D721Med (cell line): Measurements from ENCODE around the gene ASCC2.
A peak's percentile ranks its signal among the peaks of the same experiment; 100 is the strongest.

Experiments
- DNase-seq: peaks from one replicate; pipeline ENCODE4 v3.0.0; 2011; ENCODE audit warnings: low spot score; ENCODE audit not compliant: insufficient read length
- FAIRE-seq: peaks from 2 replicates; lab custom pipeline; 2011; peaks lifted over from hg19 to GRCh38; lab: Jason Lieb, UNC
- TF ChIP-seq, protein P1 (sequence below): IDR thresholded peaks from 2 replicates; pipeline ENCODE4 v1.5.1; 2012; ENCODE audit warnings: mild to moderate bottlenecking, control low read depth; ENCODE audit not compliant: insufficient read depth; ENCODE audit errors: missing control alignments

ASCC2 gene

GRCh38 chr22:29837741-29838598 is at the start of gene ASCC2:
Gene ASCC2 (minus strand): TSS chr22:29838274. CDS start chr22:29832325, 5,949 bp downstream.
- no peak for FAIRE-seq
- TF ChIP-seq, protein P1, sequence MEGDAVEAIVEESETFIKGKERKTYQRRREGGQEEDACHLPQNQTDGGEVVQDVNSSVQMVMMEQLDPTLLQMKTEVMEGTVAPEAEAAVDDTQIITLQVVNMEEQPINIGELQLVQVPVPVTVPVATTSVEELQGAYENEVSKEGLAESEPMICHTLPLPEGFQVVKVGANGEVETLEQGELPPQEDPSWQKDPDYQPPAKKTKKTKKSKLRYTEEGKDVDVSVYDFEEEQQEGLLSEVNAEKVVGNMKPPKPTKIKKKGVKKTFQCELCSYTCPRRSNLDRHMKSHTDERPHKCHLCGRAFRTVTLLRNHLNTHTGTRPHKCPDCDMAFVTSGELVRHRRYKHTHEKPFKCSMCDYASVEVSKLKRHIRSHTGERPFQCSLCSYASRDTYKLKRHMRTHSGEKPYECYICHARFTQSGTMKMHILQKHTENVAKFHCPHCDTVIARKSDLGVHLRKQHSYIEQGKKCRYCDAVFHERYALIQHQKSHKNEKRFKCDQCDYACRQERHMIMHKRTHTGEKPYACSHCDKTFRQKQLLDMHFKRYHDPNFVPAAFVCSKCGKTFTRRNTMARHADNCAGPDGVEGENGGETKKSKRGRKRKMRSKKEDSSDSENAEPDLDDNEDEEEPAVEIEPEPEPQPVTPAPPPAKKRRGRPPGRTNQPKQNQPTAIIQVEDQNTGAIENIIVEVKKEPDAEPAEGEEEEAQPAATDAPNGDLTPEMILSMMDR: no peak
- peak; percentile 52 for DNase-seq

DNA sequence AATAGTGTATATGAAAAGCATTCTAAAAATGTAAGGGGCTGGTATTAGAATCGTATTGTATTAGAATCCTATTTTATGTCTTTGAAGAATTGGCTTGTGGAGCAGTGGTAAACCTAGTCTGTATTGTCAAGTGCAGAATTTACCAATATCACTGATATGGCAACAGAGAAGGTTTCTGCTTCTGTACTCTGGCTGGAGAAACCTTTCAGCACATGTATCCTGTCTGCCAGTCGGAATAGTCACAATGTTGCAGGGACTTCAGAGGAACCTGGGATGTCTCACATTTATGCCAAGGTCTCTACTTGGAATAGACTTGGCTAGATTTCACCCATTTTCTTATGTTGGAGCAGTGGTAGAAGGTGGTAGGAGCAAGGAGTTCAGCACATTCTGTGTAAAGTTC is 49.3 kb upstream of the ASCC2 start:
- DNase-seq (no peak), FAIRE-seq (no peak)
- TF ChIP-seq, protein P1: no peak

DNA sequence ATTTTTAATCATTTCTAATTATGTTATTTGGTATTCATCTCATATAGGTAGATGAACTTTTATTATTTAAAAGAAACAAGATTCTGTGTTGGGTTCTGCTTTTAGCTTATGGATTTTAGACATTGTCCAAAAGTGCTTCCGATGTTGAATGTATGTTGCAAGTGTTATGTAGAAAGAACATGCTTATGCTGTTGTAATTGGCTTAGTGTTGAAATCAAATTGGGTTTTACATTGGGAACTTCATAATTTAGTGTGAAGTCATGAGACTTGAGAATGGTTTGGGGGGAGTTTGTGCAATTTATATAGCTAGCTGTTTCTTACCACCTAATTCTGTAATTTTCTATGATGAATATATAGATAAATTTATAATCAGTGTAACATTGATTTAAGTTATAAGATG is 48.5 kb upstream of the ASCC2 start:
- DNase-seq: no peak
- TF ChIP-seq, protein P1: no peak
- FAIRE-seq: no peak

- TF ChIP-seq, protein P1: no peak
These were observed 47.5 kb upstream of the ASCC2 start for GRCh38 chr22:29885610-29886009.

DNA sequence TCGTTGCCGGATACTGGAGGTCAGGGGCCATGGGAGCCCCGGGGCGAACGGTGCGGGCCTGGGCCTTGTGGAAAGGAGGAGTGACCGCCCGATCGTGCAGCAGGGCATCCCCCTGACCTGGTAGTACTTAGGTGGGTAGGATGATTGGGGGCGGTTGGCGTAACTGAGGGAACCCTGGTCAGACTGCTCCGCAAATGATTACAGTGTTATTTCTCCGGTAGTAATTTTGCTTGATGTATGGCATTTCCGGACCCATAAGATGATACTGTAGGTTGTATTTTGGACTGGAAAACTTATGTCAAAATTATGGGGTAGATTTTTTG is 45.7 kb upstream of the ASCC2 start:
- TF ChIP-seq, protein P1: no peak
- FAIRE-seq: no peak

More at GRCh38 chr22:29885610-29886009, 47.5 kb upstream of the ASCC2 start:
- FAIRE-seq: no peak
- DNase-seq: no peak

DNA sequence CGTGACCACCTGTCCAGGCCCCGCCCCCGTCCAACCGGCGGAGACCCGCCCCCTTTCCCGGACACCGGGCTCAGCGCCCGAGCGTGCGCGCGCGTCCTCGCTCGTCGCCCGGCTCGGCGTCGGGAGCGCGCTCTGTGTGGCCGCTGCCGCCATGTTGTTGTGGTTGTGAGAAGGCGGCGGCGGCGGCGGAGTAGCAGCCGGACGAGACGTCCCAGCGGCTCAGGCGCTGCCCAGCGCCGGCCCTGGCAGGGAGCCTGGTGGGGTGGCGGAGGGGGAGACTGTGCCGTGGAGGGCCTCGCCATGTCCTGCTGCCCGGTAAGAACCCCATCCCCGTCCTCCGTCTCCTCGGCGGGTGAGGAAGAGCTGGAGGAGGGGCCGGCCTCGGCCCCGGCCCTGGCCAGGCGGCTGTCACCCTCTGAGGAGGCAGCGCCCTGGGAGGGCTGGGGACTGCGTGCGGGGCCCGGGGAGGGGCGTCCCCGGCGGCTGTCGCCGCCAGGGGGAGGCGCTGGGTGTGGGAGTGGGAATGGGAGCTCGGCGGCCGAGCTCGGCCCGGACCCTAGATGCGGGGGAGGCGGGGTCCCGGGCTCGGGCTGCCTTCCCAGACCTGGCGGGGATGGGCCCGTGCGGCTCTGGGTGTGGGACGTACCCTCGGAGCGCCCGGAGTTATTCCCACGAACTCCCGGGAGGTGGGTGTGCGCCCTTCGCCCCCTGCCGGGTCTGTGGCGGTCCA is 45.1 kb upstream of the ASCC2 start, which contains the start of gene MTMR3:
MTMR3 (plus strand) TSS at position 130 of the 730 bp plus-strand sequence. CDS start 87,886 bp downstream, outside the sequence.
- no peak for FAIRE-seq

More for the DNA sequence above, 45.7 kb upstream of the ASCC2 start:
- DNase-seq: no peak

More for the DNA sequence above, 45.1 kb upstream of the ASCC2 start, which contains the start of gene MTMR3:
- TF ChIP-seq, protein P1: no peak
- no peak for DNase-seq
